Activated naive CD4-positive, alpha-beta T cell treated with anti-CD3 and anti-CD28 coated beads, Interleukin-2, amount 50 U/mL, for 16 hours (primary cell): ENCODE results near the gene AIP.

Experiments used
- DNase-seq: peaks from one replicate; pipeline ENCODE4 v3.0.0-alpha.2; 2020

Gene AIP

GRCh38 chr11:67538306-67538705 is 55.5 kb downstream of the AIP start:
- DNase-seq = no peak

- no peak for DNase-seq
Observed at GRCh38 chr11:67538823-67539505, 56.1 kb downstream of the AIP start.

GRCh38 chr11:67539550-67539949 is 56.7 kb downstream of the AIP start:
- no peak for DNase-seq
